ENCODE data around the gene OGT.
"Not testable (repeated sequence)": the region's sequence is repeated elsewhere in the genome, so short reads cannot be mapped to it uniquely, and the experiment has no call there.

The OGT gene

DNA sequence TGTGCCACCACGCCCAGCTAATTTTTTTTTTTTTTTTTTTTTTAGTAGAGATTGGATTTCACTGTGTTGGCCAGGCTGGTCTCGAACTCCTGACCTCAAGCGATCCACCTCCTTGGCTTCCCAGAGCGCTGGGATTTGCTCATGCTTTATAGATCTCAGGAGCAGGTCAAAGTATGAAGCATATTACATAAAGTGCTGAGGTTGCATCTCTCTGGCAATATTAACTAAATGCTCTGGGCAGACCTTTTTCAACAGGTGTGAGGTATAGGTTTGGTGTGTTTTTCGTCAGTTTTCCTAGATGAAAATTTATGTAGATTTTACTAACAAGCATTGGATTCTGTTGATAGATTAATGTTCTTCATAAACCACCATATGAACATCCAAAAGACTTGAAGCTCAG, 26.0 kb downstream of the OGT start:
- H3K36me3 ChIP-seq (ENCODE audit: insufficient read depth, low read length): peaks cover 22% of the 10 kb centered on the region
- peaks cover under 1% of the 10 kb centered on the region for H3K79me2 ChIP-seq (ENCODE audit: control insufficient read depth, insufficient read depth, low read length, unreplicated experiment)
- no peak overlapping the region for H2AFZ ChIP-seq (ENCODE audit: low read length, unreplicated experiment)
- no peak overlapping the region for H3K27ac ChIP-seq (ENCODE audit: low read depth, low read length)
- no peaks in the 10 kb centered on the region for H3K4me1 ChIP-seq (ENCODE audit: control insufficient read depth, insufficient read depth, low read length, unreplicated experiment)
- no peak overlapping the region for H3K4me3 ChIP-seq (ENCODE audit: low read depth, low read length)
- H3K27me3 ChIP-seq (ENCODE audit: insufficient read depth, low read length): no peaks in the 10 kb centered on the region

- not testable (repeated sequence) for H3K27me3 ChIP-seq (ENCODE audit: insufficient read depth, low read length); H3K79me2 ChIP-seq (ENCODE audit: control insufficient read depth, insufficient read depth, low read length, unreplicated experiment); H3K4me1 ChIP-seq (ENCODE audit: control insufficient read depth, insufficient read depth, low read length, unreplicated experiment); H3K27ac ChIP-seq (ENCODE audit: low read depth, low read length); H2AFZ ChIP-seq (ENCODE audit: low read length, unreplicated experiment); H3K4me3 ChIP-seq (ENCODE audit: low read depth, low read length)
- peaks cover 23% of the 10 kb centered on the region for H3K36me3 ChIP-seq (ENCODE audit: insufficient read depth, low read length)
Observed at GRCh38 chrX:71559773-71560172, 26.9 kb downstream of the OGT start.

GRCh38 chrX:71563921-71564320, 31.0 kb downstream of the OGT start:
- no peaks in the 10 kb centered on the region for H3K27me3 ChIP-seq (ENCODE audit: insufficient read depth, low read length)
- H3K27ac ChIP-seq (ENCODE audit: low read depth, low read length): no peak overlapping the region
- H3K79me2 ChIP-seq (ENCODE audit: control insufficient read depth, insufficient read depth, low read length, unreplicated experiment): no peaks in the 10 kb centered on the region
- H3K36me3 ChIP-seq (ENCODE audit: insufficient read depth, low read length): peaks cover 23% of the 10 kb centered on the region
- H3K4me3 ChIP-seq (ENCODE audit: low read depth, low read length): no peak overlapping the region
- no peaks in the 10 kb centered on the region for H3K4me1 ChIP-seq (ENCODE audit: control insufficient read depth, insufficient read depth, low read length, unreplicated experiment)
- H2AFZ ChIP-seq (ENCODE audit: low read length, unreplicated experiment): no peak overlapping the region

GRCh38 chrX:71565474-71566041, 32.7 kb downstream of the OGT start:
- H3K79me2 ChIP-seq (ENCODE audit: control insufficient read depth, insufficient read depth, low read length, unreplicated experiment): no peaks in the 10 kb centered on the region

DNA sequence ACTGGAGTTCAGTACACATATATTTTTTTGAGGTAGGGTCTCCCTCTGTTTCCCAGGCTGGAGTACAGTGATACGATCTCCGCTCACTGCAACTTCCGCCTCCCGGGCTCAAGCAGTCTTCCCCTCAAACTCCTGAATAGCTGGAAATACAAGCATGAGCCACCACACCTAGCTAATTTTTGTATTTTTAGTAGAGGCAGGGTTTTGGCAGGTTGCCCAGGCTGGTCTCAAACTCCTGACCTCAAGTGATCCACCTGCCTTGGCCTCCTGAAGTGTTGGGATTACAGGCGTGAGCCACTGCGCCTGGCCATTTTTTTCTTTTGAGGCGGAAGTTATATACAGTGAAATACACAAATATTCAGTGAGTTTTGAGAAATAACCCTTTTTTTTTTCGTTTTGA, 38.5 kb downstream of the OGT start:
- H3K4me1 ChIP-seq (ENCODE audit: control insufficient read depth, insufficient read depth, low read length, unreplicated experiment); H3K79me2 ChIP-seq (ENCODE audit: control insufficient read depth, insufficient read depth, low read length, unreplicated experiment); H3K4me3 ChIP-seq (ENCODE audit: low read depth, low read length); H2AFZ ChIP-seq (ENCODE audit: low read length, unreplicated experiment); H3K27me3 ChIP-seq (ENCODE audit: insufficient read depth, low read length); H3K27ac ChIP-seq (ENCODE audit: low read depth, low read length): not testable (repeated sequence)
- H3K36me3 ChIP-seq (ENCODE audit: insufficient read depth, low read length): peaks cover 22% of the 10 kb centered on the region; the same call in 1 of the 2 replicates

More at GRCh38 chrX:71565474-71566041, 32.7 kb downstream of the OGT start:
- H3K27ac ChIP-seq (ENCODE audit: low read depth, low read length): no peak overlapping the region
- H3K36me3 ChIP-seq (ENCODE audit: insufficient read depth, low read length): peaks cover 17% of the 10 kb centered on the region
- H3K4me3 ChIP-seq (ENCODE audit: low read depth, low read length): no peak overlapping the region
- H3K27me3 ChIP-seq (ENCODE audit: insufficient read depth, low read length): no peaks in the 10 kb centered on the region
- H2AFZ ChIP-seq (ENCODE audit: low read length, unreplicated experiment): no peak overlapping the region
- no peaks in the 10 kb centered on the region for H3K4me1 ChIP-seq (ENCODE audit: control insufficient read depth, insufficient read depth, low read length, unreplicated experiment)

- Histone ChIP-seq H3K4me1 (ENCODE audit: control insufficient read depth, insufficient read depth, low read length, unreplicated experiment) (peaks cover 7% of the 10 kb centered on the region), H3K27ac (ENCODE audit: low read depth, low read length) (no peak overlapping the region), H3K27me3 (ENCODE audit: insufficient read depth, low read length) (no peaks in the 10 kb centered on the region), H2AFZ (ENCODE audit: low read length, unreplicated experiment) (no peak overlapping the region), H3K79me2 (ENCODE audit: control insufficient read depth, insufficient read depth, low read length, unreplicated experiment) (no peaks in the 10 kb centered on the region), H3K36me3 (ENCODE audit: insufficient read depth, low read length) (peaks cover 15% of the 10 kb centered on the region; the same call in 1 of the 2 replicates), H3K4me3 (ENCODE audit: low read depth, low read length) (no peak overlapping the region)
Observed at GRCh38 chrX:71573590-71573989, 40.7 kb downstream of the OGT start.

GRCh38 chrX:71577682-71578081, 44.8 kb downstream of the OGT start:
- Histone ChIP-seq H3K27me3 (ENCODE audit: insufficient read depth, low read length) (no peaks in the 10 kb centered on the region), H3K79me2 (ENCODE audit: control insufficient read depth, insufficient read depth, low read length, unreplicated experiment) (no peaks in the 10 kb centered on the region), H3K4me1 (ENCODE audit: control insufficient read depth, insufficient read depth, low read length, unreplicated experiment) (peaks cover 7% of the 10 kb centered on the region), H3K4me3 (ENCODE audit: low read depth, low read length) (no peak overlapping the region), H3K27ac (ENCODE audit: low read depth, low read length) (no peak overlapping the region), H2AFZ (ENCODE audit: low read length, unreplicated experiment) (no peak overlapping the region), H3K36me3 (ENCODE audit: insufficient read depth, low read length) (peaks cover 15% of the 10 kb centered on the region; the same call in 1 of the 2 replicates)

GRCh38 chrX:71578253-71579135, 45.6 kb downstream of the OGT start, which contains the start of gene GCNA:
Gene GCNA (plus strand): TSS chrX:71578437. CDS start chrX:71580822, 2,385 bp downstream.
- Histone ChIP-seq H2AFZ (ENCODE audit: low read length, unreplicated experiment) (no peak within 1 kb of the TSS), H3K27me3 (ENCODE audit: insufficient read depth, low read length) (no peaks in the 10 kb centered on the region), H3K4me1 (ENCODE audit: control insufficient read depth, insufficient read depth, low read length, unreplicated experiment) (peaks cover 7% of the 10 kb centered on the region), H3K4me3 (ENCODE audit: low read depth, low read length) (no peak within 1 kb of the TSS), H3K36me3 (ENCODE audit: insufficient read depth, low read length) (peaks cover 8% of the 10 kb centered on the region; the same call in 1 of the 2 replicates), H3K79me2 (ENCODE audit: control insufficient read depth, insufficient read depth, low read length, unreplicated experiment) (no peaks in the 10 kb centered on the region), H3K27ac (ENCODE audit: low read depth, low read length) (no peak within 1 kb of the TSS)

GRCh38 chrX:71579136-71579989, 46.5 kb downstream of the OGT start:
- H2AFZ ChIP-seq (ENCODE audit: low read length, unreplicated experiment): no peak overlapping the region
- H3K4me3 ChIP-seq (ENCODE audit: low read depth, low read length): no peak overlapping the region
- H3K27ac ChIP-seq (ENCODE audit: low read depth, low read length): no peak overlapping the region
- peaks cover 4% of the 10 kb centered on the region; the same call in 1 of the 2 replicates for H3K36me3 ChIP-seq (ENCODE audit: insufficient read depth, low read length)
- no peaks in the 10 kb centered on the region for H3K4me1 ChIP-seq (ENCODE audit: control insufficient read depth, insufficient read depth, low read length, unreplicated experiment)
- no peaks in the 10 kb centered on the region for H3K27me3 ChIP-seq (ENCODE audit: insufficient read depth, low read length)
- H3K79me2 ChIP-seq (ENCODE audit: control insufficient read depth, insufficient read depth, low read length, unreplicated experiment): no peaks in the 10 kb centered on the region

DNA sequence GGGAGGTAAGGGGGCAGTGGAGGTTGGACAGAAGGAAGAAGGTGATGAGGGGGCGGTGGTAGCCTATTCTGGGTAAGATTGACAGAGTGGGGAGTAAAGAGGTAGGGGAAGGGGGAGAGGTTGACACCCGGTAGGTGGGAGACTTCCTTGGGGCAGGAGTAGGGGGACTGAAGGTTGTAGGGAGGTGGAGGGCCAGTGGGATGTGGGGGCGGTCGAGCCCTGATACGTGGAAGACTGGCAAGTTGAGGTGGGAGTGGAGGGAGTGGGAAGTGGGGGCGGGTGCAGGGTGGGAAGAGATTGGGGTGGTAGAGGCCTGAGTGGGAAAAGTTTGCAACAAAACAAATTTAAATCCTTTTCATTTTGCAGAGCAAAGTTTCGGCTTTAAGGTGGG, 47.1 kb downstream of the OGT start:
- no peak overlapping the region for H3K27ac ChIP-seq (ENCODE audit: low read depth, low read length)
- no peak overlapping the region for H3K4me3 ChIP-seq (ENCODE audit: low read depth, low read length)
- no peaks in the 10 kb centered on the region for H3K4me1 ChIP-seq (ENCODE audit: control insufficient read depth, insufficient read depth, low read length, unreplicated experiment)
- H3K79me2 ChIP-seq (ENCODE audit: control insufficient read depth, insufficient read depth, low read length, unreplicated experiment): no peaks in the 10 kb centered on the region
- H3K36me3 ChIP-seq (ENCODE audit: insufficient read depth, low read length): peaks cover 4% of the 10 kb centered on the region; the same call in 1 of the 2 replicates
- H2AFZ ChIP-seq (ENCODE audit: low read length, unreplicated experiment): no peak overlapping the region
- H3K27me3 ChIP-seq (ENCODE audit: insufficient read depth, low read length): no peaks in the 10 kb centered on the region

Measured in ACC112 (cell line).